Body of pancreas (tissue), 4 donors: ENCODE data around the gene AAGAB.

Source experiments
- POLR2A ChIP-seq, 3 donors: fragments of 450-650 bp; IDR thresholded peaks; one replicate each; pipeline ENCODE4 v1.6.1; 2016; ENCODE audit warnings: antibody characterized with exemption in 3 of 3, mild to moderate bottlenecking in 2 of 3
- TF ChIP-seq, protein P1 (sequence below), 7 experiments: fragments of 450-650 bp in 4 of 7; fragments of 200-600 bp in 3 of 7; sonication (generic) in 3 of 7; IDR thresholded peaks; one replicate each; pipeline ENCODE4 v1.5.1; 2016 to 2019; ENCODE audit warnings: antibody characterized with exemption in 7 of 7

GRCh38 chr15:67266870-67267269 lies 12.4 kb upstream of the AAGAB start:
- TF ChIP-seq, protein P1, sequence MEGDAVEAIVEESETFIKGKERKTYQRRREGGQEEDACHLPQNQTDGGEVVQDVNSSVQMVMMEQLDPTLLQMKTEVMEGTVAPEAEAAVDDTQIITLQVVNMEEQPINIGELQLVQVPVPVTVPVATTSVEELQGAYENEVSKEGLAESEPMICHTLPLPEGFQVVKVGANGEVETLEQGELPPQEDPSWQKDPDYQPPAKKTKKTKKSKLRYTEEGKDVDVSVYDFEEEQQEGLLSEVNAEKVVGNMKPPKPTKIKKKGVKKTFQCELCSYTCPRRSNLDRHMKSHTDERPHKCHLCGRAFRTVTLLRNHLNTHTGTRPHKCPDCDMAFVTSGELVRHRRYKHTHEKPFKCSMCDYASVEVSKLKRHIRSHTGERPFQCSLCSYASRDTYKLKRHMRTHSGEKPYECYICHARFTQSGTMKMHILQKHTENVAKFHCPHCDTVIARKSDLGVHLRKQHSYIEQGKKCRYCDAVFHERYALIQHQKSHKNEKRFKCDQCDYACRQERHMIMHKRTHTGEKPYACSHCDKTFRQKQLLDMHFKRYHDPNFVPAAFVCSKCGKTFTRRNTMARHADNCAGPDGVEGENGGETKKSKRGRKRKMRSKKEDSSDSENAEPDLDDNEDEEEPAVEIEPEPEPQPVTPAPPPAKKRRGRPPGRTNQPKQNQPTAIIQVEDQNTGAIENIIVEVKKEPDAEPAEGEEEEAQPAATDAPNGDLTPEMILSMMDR (IDR thresholded peaks at IDR 0.05): no peak
- TF ChIP-seq POLR2A (IDR thresholded peaks at IDR 0.05): no peak
